Measurements from ENCODE around the gene SLC25A22.

SLC25A22 gene

GRCh38 chr11:794013-794765 is 3.9 kb downstream of the SLC25A22 start:
- no peak for TF ChIP-seq ZFX (IDR thresholded peaks at IDR 0.05)
- TF ChIP-seq CTCF (conservative IDR thresholded peaks at IDR 0.05) = no peak
- no peak overlapping the region for H3K27ac ChIP-seq

GRCh38 chr11:793556-793955 is 4.5 kb downstream of the SLC25A22 start:
- no peak overlapping the region for H3K27ac ChIP-seq
- no peak for TF ChIP-seq CTCF (conservative IDR thresholded peaks at IDR 0.05)

- TF ChIP-seq ZFX (IDR thresholded peaks at IDR 0.05) (no peak), CTCF (conservative IDR thresholded peaks at IDR 0.05) (no peak)
- no peak overlapping the region for H3K27ac ChIP-seq
Measured at GRCh38 chr11:792873-793272, 5.2 kb downstream of the SLC25A22 start.

- no peak for TF ChIP-seq ZFX (IDR thresholded peaks at IDR 0.05)
- no peak for TF ChIP-seq CTCF (conservative IDR thresholded peaks at IDR 0.05)
- no peak overlapping the region for H3K27ac ChIP-seq
Measured at GRCh38 chr11:792535-792821, 5.6 kb downstream of the SLC25A22 start.

GRCh38 chr11:791658-792534 is 6.2 kb downstream of the SLC25A22 start:
- TF ChIP-seq ZFX (IDR thresholded peaks at IDR 0.05) = no peak
- no peak for TF ChIP-seq CTCF (conservative IDR thresholded peaks at IDR 0.05)
- H3K27ac ChIP-seq = no peak overlapping the region

- H3K27ac ChIP-seq = no peak overlapping the region
- TF ChIP-seq CTCF (conservative IDR thresholded peaks at IDR 0.05) = no peak
- TF ChIP-seq ZFX (IDR thresholded peaks at IDR 0.05) = no peak
Measured at GRCh38 chr11:790721-791564, 7.1 kb downstream of the SLC25A22 start.

Measured in C4-2B (cell line).